ENCODE measurements around the gene ATAT1.

GRCh38 chr6:30592287-30592686 lies 34.4 kb upstream of the ATAT1 start:
- TF ChIP-seq, protein P1, sequence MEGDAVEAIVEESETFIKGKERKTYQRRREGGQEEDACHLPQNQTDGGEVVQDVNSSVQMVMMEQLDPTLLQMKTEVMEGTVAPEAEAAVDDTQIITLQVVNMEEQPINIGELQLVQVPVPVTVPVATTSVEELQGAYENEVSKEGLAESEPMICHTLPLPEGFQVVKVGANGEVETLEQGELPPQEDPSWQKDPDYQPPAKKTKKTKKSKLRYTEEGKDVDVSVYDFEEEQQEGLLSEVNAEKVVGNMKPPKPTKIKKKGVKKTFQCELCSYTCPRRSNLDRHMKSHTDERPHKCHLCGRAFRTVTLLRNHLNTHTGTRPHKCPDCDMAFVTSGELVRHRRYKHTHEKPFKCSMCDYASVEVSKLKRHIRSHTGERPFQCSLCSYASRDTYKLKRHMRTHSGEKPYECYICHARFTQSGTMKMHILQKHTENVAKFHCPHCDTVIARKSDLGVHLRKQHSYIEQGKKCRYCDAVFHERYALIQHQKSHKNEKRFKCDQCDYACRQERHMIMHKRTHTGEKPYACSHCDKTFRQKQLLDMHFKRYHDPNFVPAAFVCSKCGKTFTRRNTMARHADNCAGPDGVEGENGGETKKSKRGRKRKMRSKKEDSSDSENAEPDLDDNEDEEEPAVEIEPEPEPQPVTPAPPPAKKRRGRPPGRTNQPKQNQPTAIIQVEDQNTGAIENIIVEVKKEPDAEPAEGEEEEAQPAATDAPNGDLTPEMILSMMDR (IDR thresholded peaks at IDR 0.05) = no peak
- TF ChIP-seq POLR2A (IDR thresholded peaks at IDR 0.05) = no peak
- TF ChIP-seq POLR2AphosphoS5 (IDR thresholded peaks at IDR 0.05; ENCODE audit: insufficient read depth in 1 of 2, low read depth in 1 of 2) = no peak

Data from vagina (tissue), 2 donors.